ENCODE measurements around the gene ZNF185. TPM values are rescaled to one million over a fixed set of nuclear protein-coding genes. Genes with fewer than 3 reads are reported as not detected.

The ZNF185 gene
- total RNA-seq, 1 donor from 2014 or later, result 1.6 TPM

GRCh38 chrX:152895724-152896420 is 2.0 kb upstream of the ZNF185 start:
- intact Hi-C loops (cut with micrococcal nuclease), result no loop called here

DNA sequence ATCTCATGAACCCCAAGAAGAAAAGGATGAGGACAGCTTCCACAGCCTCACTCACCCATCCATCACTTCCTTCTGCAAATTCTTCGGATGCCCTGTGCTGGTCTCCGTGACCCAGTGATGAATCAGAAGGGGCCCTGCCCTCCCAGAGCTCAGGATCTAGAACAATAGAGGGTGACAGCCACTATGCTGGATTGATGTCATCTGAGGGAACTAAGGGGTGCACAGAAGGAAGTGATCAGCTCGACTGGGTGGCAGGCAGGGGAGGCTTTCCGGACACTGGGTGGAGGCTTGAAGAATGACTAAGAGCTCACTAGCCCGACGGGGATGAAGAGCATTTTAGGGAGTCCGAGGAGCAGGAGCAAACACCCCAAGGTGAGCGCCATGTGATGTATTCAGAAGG is 1.4 kb upstream of the ZNF185 start:
- no peak for DNase-seq
- no peaks in the 10 kb centered on the region for H3K36me3 ChIP-seq
- intact Hi-C loops (cut with micrococcal nuclease), result no loop called here
- TF ChIP-seq CTCF (IDR thresholded peaks at IDR 0.05; ENCODE audit: borderline replicate concordance), result no peak
- peaks cover 9% of the 10 kb centered on the region for H3K27me3 ChIP-seq (ENCODE audit: low read depth)
- no peaks in the 10 kb centered on the region for H3K4me1 ChIP-seq
- no peak overlapping the region for H3K27ac ChIP-seq (replicated peaks)
- no peak overlapping the region for H3K4me3 ChIP-seq
- no peaks in the 10 kb centered on the region for H3K9me3 ChIP-seq (replicated peaks)

More at GRCh38 chrX:152895724-152896420, 2.0 kb upstream of the ZNF185 start:
- TF ChIP-seq CTCF (IDR thresholded peaks at IDR 0.05; ENCODE audit: borderline replicate concordance), result no peak
- H3K4me1 ChIP-seq, result no peaks in the 10 kb centered on the region
- H3K36me3 ChIP-seq, result no peaks in the 10 kb centered on the region
- no peak for DNase-seq
- peaks cover 9% of the 10 kb centered on the region for H3K27me3 ChIP-seq (ENCODE audit: low read depth)
- H3K27ac ChIP-seq (replicated peaks), result no peak overlapping the region
- no peak overlapping the region for H3K4me3 ChIP-seq
- no peaks in the 10 kb centered on the region for H3K9me3 ChIP-seq (replicated peaks)

DNA sequence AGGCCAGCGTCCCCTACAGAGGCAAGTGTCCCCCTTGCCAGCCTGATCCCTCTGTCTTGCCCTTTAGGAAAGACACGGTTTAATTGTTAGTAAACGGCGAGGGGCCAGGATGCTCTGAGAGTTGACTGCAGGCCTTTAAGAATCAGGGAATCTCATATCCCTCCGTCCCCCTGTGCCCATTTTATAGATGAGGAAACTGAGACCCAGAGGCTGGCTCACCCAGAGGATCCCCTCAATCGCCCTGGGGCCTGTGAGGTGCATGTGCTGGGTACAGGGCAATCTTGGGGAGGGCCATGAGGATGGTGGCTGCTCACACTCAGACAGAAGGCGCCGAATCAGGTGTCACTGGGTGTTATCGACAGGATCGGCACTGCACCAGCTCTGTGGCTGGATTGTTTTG is 575 bp downstream of the ZNF185 start:
- peaks cover 9% of the 10 kb centered on the region for H3K27me3 ChIP-seq (ENCODE audit: low read depth)
- no peak for DNase-seq
- no peaks in the 10 kb centered on the region for H3K4me1 ChIP-seq
- H3K4me3 ChIP-seq, result peak overlapping the region; percentile 58
- no peak overlapping the region for H3K27ac ChIP-seq (replicated peaks)
- H3K36me3 ChIP-seq, result no peaks in the 10 kb centered on the region
- no peaks in the 10 kb centered on the region for H3K9me3 ChIP-seq (replicated peaks)
- TF ChIP-seq CTCF (IDR thresholded peaks at IDR 0.05; ENCODE audit: borderline replicate concordance), result no peak
- intact Hi-C loops (cut with micrococcal nuclease), result no loop called here

GRCh38 chrX:152899111-152899873 is 1.4 kb downstream of the ZNF185 start:
- TF ChIP-seq CTCF (IDR thresholded peaks at IDR 0.05; ENCODE audit: borderline replicate concordance), result no peak
- Histone ChIP-seq H3K27ac (replicated peaks) (no peak overlapping the region), H3K4me1 (peaks cover 4% of the 10 kb centered on the region), H3K36me3 (no peaks in the 10 kb centered on the region), H3K4me3 (no peak overlapping the region), H3K27me3 (ENCODE audit: low read depth) (peaks cover 9% of the 10 kb centered on the region), H3K9me3 (replicated peaks) (no peaks in the 10 kb centered on the region)
- no peak for DNase-seq
- intact Hi-C loops (cut with micrococcal nuclease), result no loop called here

- peaks cover 9% of the 10 kb centered on the region for H3K27me3 ChIP-seq (ENCODE audit: low read depth)
- intact Hi-C loops (cut with micrococcal nuclease), result no loop called here
- TF ChIP-seq CTCF (IDR thresholded peaks at IDR 0.05; ENCODE audit: borderline replicate concordance), result no peak
- H3K4me1 ChIP-seq, result peaks cover 9% of the 10 kb centered on the region
- no peaks in the 10 kb centered on the region for H3K36me3 ChIP-seq
- H3K27ac ChIP-seq (replicated peaks), result no peak overlapping the region
- no peak overlapping the region for H3K4me3 ChIP-seq
- DNase-seq, result no peak
- no peaks in the 10 kb centered on the region for H3K9me3 ChIP-seq (replicated peaks)
Observed at GRCh38 chrX:152899874-152900719, 2.2 kb downstream of the ZNF185 start.
